ENCODE measurements around the gene CPEB3. TPM values are rescaled to one million over a fixed set of nuclear protein-coding genes. Genes with fewer than 3 reads are reported as not detected.

Gene CPEB3
- total and polyA plus RNA-seq, 9 donors: 2.3 to 6.6 (median 5.6) TPM

- Histone ChIP-seq H3K27me3 (no peaks in the 10 kb centered on the region), H3K9me3 (no peaks in the 10 kb centered on the region), H3K4me1 (ENCODE audit: insufficient read depth) (peaks cover 6% of the 10 kb centered on the region), H3K4me3 (peak overlapping the region; percentile 49), H3K36me3 (no peaks in the 10 kb centered on the region), H3K27ac (peak overlapping the region in 1 of 2 donors; percentile 81)
- no peak for DNase-seq
- intact Hi-C loops (cut with DNase I): loop anchor here in 1 of 4 donors (10.0 kb wide), 1 partner anchor 47 kb away; no protein-coding TSS in a partner anchor
- whole genome bisulfite sequencing, 3 donors: 96 to 98% (median 97%) methylated on average over 3 of the region's 3 CpGs
- TF ChIP-seq POLR2A (IDR thresholded peaks at IDR 0.05) (no peak), EP300 (IDR thresholded peaks at IDR 0.05) (no peak)
- TF ChIP-seq, protein P1, sequence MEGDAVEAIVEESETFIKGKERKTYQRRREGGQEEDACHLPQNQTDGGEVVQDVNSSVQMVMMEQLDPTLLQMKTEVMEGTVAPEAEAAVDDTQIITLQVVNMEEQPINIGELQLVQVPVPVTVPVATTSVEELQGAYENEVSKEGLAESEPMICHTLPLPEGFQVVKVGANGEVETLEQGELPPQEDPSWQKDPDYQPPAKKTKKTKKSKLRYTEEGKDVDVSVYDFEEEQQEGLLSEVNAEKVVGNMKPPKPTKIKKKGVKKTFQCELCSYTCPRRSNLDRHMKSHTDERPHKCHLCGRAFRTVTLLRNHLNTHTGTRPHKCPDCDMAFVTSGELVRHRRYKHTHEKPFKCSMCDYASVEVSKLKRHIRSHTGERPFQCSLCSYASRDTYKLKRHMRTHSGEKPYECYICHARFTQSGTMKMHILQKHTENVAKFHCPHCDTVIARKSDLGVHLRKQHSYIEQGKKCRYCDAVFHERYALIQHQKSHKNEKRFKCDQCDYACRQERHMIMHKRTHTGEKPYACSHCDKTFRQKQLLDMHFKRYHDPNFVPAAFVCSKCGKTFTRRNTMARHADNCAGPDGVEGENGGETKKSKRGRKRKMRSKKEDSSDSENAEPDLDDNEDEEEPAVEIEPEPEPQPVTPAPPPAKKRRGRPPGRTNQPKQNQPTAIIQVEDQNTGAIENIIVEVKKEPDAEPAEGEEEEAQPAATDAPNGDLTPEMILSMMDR (IDR thresholded peaks at IDR 0.05): no peak
Observed at GRCh38 chr10:92238054-92238585, 52.8 kb downstream of the CPEB3 start.

DNA sequence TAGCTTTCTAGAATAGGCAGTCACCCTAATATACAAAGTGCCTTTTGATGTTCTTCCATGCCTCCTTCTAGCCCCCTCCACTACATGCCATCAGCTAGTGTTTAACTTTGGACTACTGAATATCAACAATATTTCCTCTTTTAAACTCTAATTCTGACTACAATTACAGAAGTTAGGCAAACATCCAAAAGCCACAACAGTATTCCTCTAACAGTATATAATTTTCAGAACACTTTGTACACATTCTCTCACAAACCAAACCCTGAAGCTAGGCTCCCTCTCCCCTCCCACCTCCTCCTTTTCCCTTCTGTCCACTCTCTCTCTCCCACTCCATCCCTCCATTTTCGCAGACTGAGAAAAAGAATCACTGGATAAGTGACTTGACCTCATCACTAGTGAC lies 59.7 kb downstream of the CPEB3 start:
- no peaks in the 10 kb centered on the region for H3K27me3 ChIP-seq
- no peaks in the 10 kb centered on the region for H3K9me3 ChIP-seq
- H3K27ac ChIP-seq: no peak overlapping the region
- H3K4me3 ChIP-seq: no peak overlapping the region
- no peaks in the 10 kb centered on the region for H3K36me3 ChIP-seq
- peaks cover 2% of the 10 kb centered on the region for H3K4me1 ChIP-seq (ENCODE audit: insufficient read depth)
- intact Hi-C loops (cut with DNase I): loop anchor here in 1 of 4 donors (10.0 kb wide), 1 partner anchor 54 kb away; no protein-coding TSS in a partner anchor
- DNase-seq: no peak
- TF ChIP-seq, protein P1 (IDR thresholded peaks at IDR 0.05): no peak
- no peak for TF ChIP-seq POLR2A (IDR thresholded peaks at IDR 0.05)
- TF ChIP-seq EP300 (IDR thresholded peaks at IDR 0.05): no peak
- 62 to 75% (median 64%) methylated on average over 1 of the region's 1 CpG for WGBS, 3 donors

GRCh38 chr10:92222603-92223262 lies 68.1 kb downstream of the CPEB3 start:
- no peak for DNase-seq
- Histone ChIP-seq H3K4me1 (ENCODE audit: insufficient read depth) (no peaks in the 10 kb centered on the region), H3K27me3 (no peaks in the 10 kb centered on the region), H3K36me3 (no peaks in the 10 kb centered on the region), H3K4me3 (no peak overlapping the region), H3K9me3 (no peaks in the 10 kb centered on the region), H3K27ac (no peak overlapping the region)
- intact Hi-C loops (cut with DNase I): no loop called here
- 82 to 83% (median 82%) methylated on average over 1 of the region's 1 CpG for WGBS, 3 donors
- TF ChIP-seq, protein P1 (IDR thresholded peaks at IDR 0.05): no peak
- TF ChIP-seq EP300 (IDR thresholded peaks at IDR 0.05): no peak
- no peak for TF ChIP-seq POLR2A (IDR thresholded peaks at IDR 0.05)

GRCh38 chr10:92219559-92219958 lies 71.3 kb downstream of the CPEB3 start:
- Histone ChIP-seq H3K9me3 (no peaks in the 10 kb centered on the region), H3K27me3 (no peaks in the 10 kb centered on the region), H3K36me3 (no peaks in the 10 kb centered on the region), H3K4me1 (ENCODE audit: insufficient read depth) (no peaks in the 10 kb centered on the region), H3K27ac (no peak overlapping the region), H3K4me3 (no peak overlapping the region)
- intact Hi-C loops (cut with DNase I): no loop called here
- no peak for DNase-seq
- TF ChIP-seq POLR2A (IDR thresholded peaks at IDR 0.05) (no peak), EP300 (IDR thresholded peaks at IDR 0.05) (no peak)
- TF ChIP-seq, protein P1 (IDR thresholded peaks at IDR 0.05): no peak
- WGBS, 3 donors: 90 to 93% (median 91%) methylated on average over 6 of the region's 6 CpGs

Data from ovary (tissue), 9 donors.